ENCODE data around the gene CSNK2B. TPM values are rescaled to one million over a fixed set of nuclear protein-coding genes. Genes with fewer than 3 reads are reported as not detected.
A peak's percentile ranks its signal among the peaks of the same experiment; 100 is the strongest.

The CSNK2B gene
- total RNA-seq, 4 donors from 2014 or later: 181 to 264 (median 206) TPM

GRCh38 chr6:31715022-31715958 lies 49.4 kb downstream of the CSNK2B start, which contains the start of gene LY6G6D:
Gene LY6G6D (plus strand): TSS chr6:31715348. CDS start chr6:31715356, 8 bp downstream.
- TF ChIP-seq CTCF (IDR thresholded peaks at IDR 0.05): no peak
- TF ChIP-seq POLR2A (IDR thresholded peaks at IDR 0.05): no peak

GRCh38 chr6:31717499-31718222 lies 51.8 kb downstream of the CSNK2B start:
- no peak for TF ChIP-seq POLR2A (IDR thresholded peaks at IDR 0.05)
- TF ChIP-seq CTCF (IDR thresholded peaks at IDR 0.05): peak in 1 of 6 experiments; percentile 19
- WGBS, 2 donors: 58 to 73% methylated on average over 10 of the region's 10 CpGs
- intact Hi-C loops (cut with DNase I): no loop called here
- DNase-seq: no peak
- Histone ChIP-seq H3K4me3 (replicated peaks in 1 of 3) (no peak overlapping the region), H3K36me3 (no peaks in the 10 kb centered on the region), H3K4me1 (peaks cover 30 to 40% of the 10 kb centered on the region in 2 donors), H3K27ac (peak overlapping the region; percentile 59 to 78 (median 69)), H3K27me3 (no peaks in the 10 kb centered on the region), H3K9me3 (no peaks in the 10 kb centered on the region)

More at GRCh38 chr6:31715022-31715958, 49.4 kb downstream of the CSNK2B start, which contains the start of gene LY6G6D:
- intact Hi-C loops (cut with DNase I): no loop called here
- DNase-seq: peak in 1 of 2 donors; percentile 28
- WGBS, 2 donors: 70 to 72% methylated on average over 9 to 11 of the region's 16 CpGs
- Histone ChIP-seq H3K9me3 (no peaks in the 10 kb centered on the region), H3K36me3 (no peaks in the 10 kb centered on the region), H3K4me3 (replicated peaks in 1 of 3) (no peak within 1 kb of the TSS), H3K27ac (peak within 1 kb of the TSS; percentile 67 to 85 (median 84)), H3K27me3 (no peaks in the 10 kb centered on the region), H3K4me1 (peaks cover 30 to 44% of the 10 kb centered on the region in 2 donors)

- 23 to 45% methylated on average over 1 of the region's 1 CpG for WGBS, 2 donors
- intact Hi-C loops (cut with DNase I): no loop called here
- DNase-seq: peak; percentile 73 to 80
- Histone ChIP-seq H3K4me1 (peaks cover 29 to 34% of the 10 kb centered on the region in 2 donors), H3K4me3 (replicated peaks in 1 of 3) (no peak overlapping the region), H3K27me3 (no peaks in the 10 kb centered on the region), H3K36me3 (no peaks in the 10 kb centered on the region), H3K9me3 (no peaks in the 10 kb centered on the region), H3K27ac (peak overlapping the region; percentile 59 to 78 (median 69))
- TF ChIP-seq POLR2A (IDR thresholded peaks at IDR 0.05): no peak
- TF ChIP-seq CTCF (IDR thresholded peaks at IDR 0.05): no peak
Measured at GRCh38 chr6:31718265-31718664, 52.4 kb downstream of the CSNK2B start.

GRCh38 chr6:31719001-31719400 lies 53.1 kb downstream of the CSNK2B start:
- H3K27me3 ChIP-seq: no peaks in the 10 kb centered on the region
- TF ChIP-seq POLR2A (IDR thresholded peaks at IDR 0.05) (no peak), CTCF (IDR thresholded peaks at IDR 0.05) (no peak)
- H3K27ac ChIP-seq: peak overlapping the region; percentile 59 to 78 (median 69)
- intact Hi-C loops (cut with DNase I): no loop called here
- 72 to 77% methylated on average over 6 of the region's 6 CpGs for WGBS, 2 donors
- peaks cover 21 to 27% of the 10 kb centered on the region in 2 donors for H3K4me1 ChIP-seq
- no peak for DNase-seq
- H3K4me3 ChIP-seq (replicated peaks in 1 of 3): no peak overlapping the region
- H3K36me3 ChIP-seq: no peaks in the 10 kb centered on the region
- H3K9me3 ChIP-seq: no peaks in the 10 kb centered on the region

Small RNAs within 50 kb of the gene (microRNA-seq; reads per million reads assigned to microRNA genes)
- gene MIR4646 (not detected), gene MIR6832 (not detected)

Small RNAs within 50 kb of the gene (small RNA-seq; reads per million reads assigned to genes)
- gene LY6G6D (not detected), gene MIR4646 (not detected), gene MIR6832 (not detected), gene RF00019 (not detected), gene SNORA38 (20.6 reads per million, percentile 94 among the genes with 10 or more reads in this experiment)

Other genes with a start within 250 kb of the CSNK2B start
- gene MICB, start 167.9 kb upstream of the CSNK2B start, total RNA-seq: 1 to 10 TPM in 3 of 4 donors, under 1 TPM in 1; 0.89 to 3.4 (median 2.1) TPM
- gene MCCD1, start 137.1 kb upstream of the CSNK2B start, total RNA-seq: not detected
- gene DDX39B, start 124.1 kb upstream of the CSNK2B start, total RNA-seq: 100 to 1,000 TPM; 296 to 339 (median 314) TPM
- gene ATP6V1G2, start 119.5 kb upstream of the CSNK2B start, total RNA-seq: 1 to 10 TPM; 1.2 to 3.9 (median 2.6) TPM
- gene NFKBIL1, start 118.5 kb upstream of the CSNK2B start, total RNA-seq: 10 to 100 TPM; 23.7 to 34.0 (median 27.5) TPM
- not detected for gene LTA, start 93.8 kb upstream of the CSNK2B start, total RNA-seq
- under 1 TPM in 1 of 4 donors, not detected in 3; 0.42 TPM for gene TNF, start 90.5 kb upstream of the CSNK2B start, total RNA-seq
- gene LTB, start 83.7 kb upstream of the CSNK2B start, total RNA-seq: not detected
- gene LST1, start 79.8 kb upstream of the CSNK2B start, total RNA-seq: 10 to 100 TPM in 1 of 4 donors, 1 to 10 TPM in 2, not detected in 1; 2.5 to 23.4 (median 3.2) TPM
- not detected for gene NCR3, start 73.1 kb upstream of the CSNK2B start, total RNA-seq
- 10 to 100 TPM in 3 of 4 donors, 1 to 10 TPM in 1; 8.1 to 37.8 (median 17.6) TPM for gene AIF1, start 50.8 kb upstream of the CSNK2B start, total RNA-seq
- gene PRRC2A, start 45.4 kb upstream of the CSNK2B start, total RNA-seq: 100 to 1,000 TPM in 1 of 4 donors, 10 to 100 TPM in 3; 68.5 to 127 (median 86.7) TPM
- gene BAG6, start 13.4 kb upstream of the CSNK2B start, total RNA-seq: 100 to 1,000 TPM; 179 to 301 (median 245) TPM
- 1 to 10 TPM; 2.3 to 5.1 (median 4.5) TPM for gene APOM, start 10.2 kb upstream of the CSNK2B start, total RNA-seq
- 10 to 100 TPM; 23.6 to 32.3 (median 28.7) TPM for gene C6orf47, start 5.3 kb upstream of the CSNK2B start, total RNA-seq
- 10 to 100 TPM; 15.7 to 23.2 (median 22.1) TPM for gene GPANK1, start 1.1 kb upstream of the CSNK2B start, total RNA-seq
- 10 to 100 TPM in 2 of 4 donors, 1 to 10 TPM in 2; 4.4 to 11.8 (median 9.4) TPM for gene LY6G5B, start 3.9 kb downstream of the CSNK2B start, total RNA-seq
- 1 to 10 TPM in 1 of 4 donors, under 1 TPM in 2, not detected in 1; 0.54 to 7.9 (median 0.83) TPM for gene LY6G5C, start 15.0 kb downstream of the CSNK2B start, total RNA-seq
- gene ABHD16A, start 37.2 kb downstream of the CSNK2B start, total RNA-seq: 10 to 100 TPM; 47.3 to 81.4 (median 71.7) TPM
- gene LY6G6F, start 40.8 kb downstream of the CSNK2B start, total RNA-seq: not detected
- not detected for gene LY6G6D, start 49.3 kb downstream of the CSNK2B start, total RNA-seq
- gene LY6G6C, start 55.7 kb downstream of the CSNK2B start, total RNA-seq: not detected
- 1 to 10 TPM in 1 of 4 donors, under 1 TPM in 1, not detected in 2; 0.54 to 1.8 TPM for gene MPIG6B, start 57.3 kb downstream of the CSNK2B start, total RNA-seq
- gene DDAH2, start 63.2 kb downstream of the CSNK2B start, total RNA-seq: 100 to 1,000 TPM in 3 of 4 donors, 10 to 100 TPM in 1; 99.9 to 117 (median 114) TPM
- gene CLIC1, start 70.5 kb downstream of the CSNK2B start, total RNA-seq: 100 to 1,000 TPM; 222 to 314 (median 247) TPM
- 10 to 100 TPM in 1 of 4 donors, 1 to 10 TPM in 3; 5.6 to 11.2 (median 7.2) TPM for gene MSH5, start 73.9 kb downstream of the CSNK2B start, total RNA-seq
- gene SAPCD1, start 96.6 kb downstream of the CSNK2B start, total RNA-seq: 1 to 10 TPM in 3 of 4 donors, not detected in 1; 2.0 to 4.2 (median 3.0) TPM
- 1 to 10 TPM; 1.2 to 8.9 (median 5.4) TPM for gene VWA7, start 111.2 kb downstream of the CSNK2B start, total RNA-seq
- gene VARS1, start 129.7 kb downstream of the CSNK2B start, total RNA-seq: 100 to 1,000 TPM in 1 of 4 donors, 10 to 100 TPM in 3; 33.8 to 120 (median 39.9) TPM
- 10 to 100 TPM; 29.2 to 48.4 (median 36.5) TPM for gene LSM2, start 140.9 kb downstream of the CSNK2B start, total RNA-seq
- gene HSPA1L, start 149.2 kb downstream of the CSNK2B start, total RNA-seq: 1 to 10 TPM; 3.5 to 4.1 (median 3.9) TPM
- 100 to 1,000 TPM; 148 to 320 (median 190) TPM for gene HSPA1A, start 149.5 kb downstream of the CSNK2B start, total RNA-seq
- gene HSPA1B, start 161.7 kb downstream of the CSNK2B start, total RNA-seq: 100 to 1,000 TPM; 194 to 330 (median 256) TPM
- gene NEU1, start 196.7 kb downstream of the CSNK2B start, total RNA-seq: 10 to 100 TPM; 54.4 to 98.1 (median 65.9) TPM
- gene SLC44A4, start 212.9 kb downstream of the CSNK2B start, total RNA-seq: 10 to 100 TPM in 2 of 4 donors, 1 to 10 TPM in 2; 1.6 to 16.2 (median 7.7) TPM
- 10 to 100 TPM; 26.9 to 47.7 (median 38.7) TPM for gene EHMT2, start 231.6 kb downstream of the CSNK2B start, total RNA-seq
- 1 to 10 TPM in 3 of 4 donors, under 1 TPM in 1; 0.94 to 2.9 (median 1.5) TPM for gene ZBTB12, start 236.0 kb downstream of the CSNK2B start, total RNA-seq

All from thyroid gland (tissue), 4 donors.